IPS-15b (cell line): ENCODE results near the gene SLC7A1.
"Not testable (repeated sequence)": the region's sequence is repeated elsewhere in the genome, so short reads cannot be mapped to it uniquely, and the experiment has no call there.

Experiments
- H3K27me3 ChIP-seq: one replicate; pipeline ENCODE4 v1.6.1; 2013; ENCODE audit warnings: low read length; ENCODE audit not compliant: control insufficient read depth, insufficient read depth
- H3K36me3 ChIP-seq: one replicate; pipeline ENCODE4 v1.6.1; 2013; ENCODE audit warnings: low read length; ENCODE audit not compliant: control insufficient read depth, insufficient read depth
- H3K4me1 ChIP-seq: one replicate; pipeline ENCODE4 v1.6.1; 2013; ENCODE audit warnings: mild to moderate bottlenecking, low read length; ENCODE audit not compliant: control insufficient read depth, insufficient read depth
- H3K4me3 ChIP-seq: one replicate; pipeline ENCODE4 v1.5.1; 2013; ENCODE audit warnings: low read depth, low read length
- H3K9ac ChIP-seq: one replicate; pipeline ENCODE4 v1.6.1; 2013; ENCODE audit warnings: low read depth, mild to moderate bottlenecking, low read length
- H3K9me3 ChIP-seq: one replicate; pipeline ENCODE4 v1.6.1; 2013; ENCODE audit warnings: mild to moderate bottlenecking, low read length; ENCODE audit not compliant: control insufficient read depth, insufficient read depth

SLC7A1 gene

DNA sequence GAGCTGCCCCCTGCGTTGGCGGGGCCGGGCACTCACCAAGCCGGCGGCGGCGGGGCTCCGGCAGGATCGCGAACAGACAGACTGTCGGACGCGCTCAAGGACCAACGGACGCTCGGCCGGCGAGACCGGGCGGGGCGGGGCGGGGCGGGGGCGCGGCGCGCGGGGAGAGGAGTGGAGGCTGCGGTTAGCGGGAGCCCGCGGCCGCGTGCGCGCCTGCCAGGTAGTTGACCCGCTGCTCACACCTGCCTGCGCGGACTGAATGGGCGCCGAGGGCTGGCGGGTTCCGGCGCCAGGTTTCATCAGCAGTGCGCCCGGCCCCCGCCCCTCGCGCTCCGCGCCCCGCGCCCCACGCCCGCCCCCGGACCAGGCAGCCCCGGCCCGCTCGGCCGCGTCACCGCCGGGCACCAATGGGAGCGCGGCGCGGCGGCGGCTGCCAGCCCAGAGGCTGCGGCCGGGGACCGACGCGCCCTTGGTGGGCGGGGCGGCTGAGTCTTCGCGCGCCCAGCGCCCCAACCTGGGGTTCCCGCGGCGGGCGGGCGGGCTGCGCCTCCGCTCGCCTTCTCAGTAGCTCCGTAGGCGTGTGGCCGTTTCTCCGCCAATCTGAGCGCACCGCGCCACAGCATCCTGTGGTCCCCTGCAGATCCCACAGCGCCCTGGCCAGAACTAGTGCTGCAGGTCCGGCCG lies at the start of gene SLC7A1:
Gene SLC7A1, minus strand, starts transcription at position 309 of the 684 bp plus-strand sequence. CDS start 59,500 bp downstream, outside the sequence.
- H3K4me3 ChIP-seq, result peak within 1 kb of the TSS; percentile 78
- peaks cover 4% of the 10 kb centered on the region for H3K36me3 ChIP-seq
- peaks cover 11% of the 10 kb centered on the region for H3K27me3 ChIP-seq
- H3K9me3 ChIP-seq, result no peaks in the 10 kb centered on the region
- H3K9ac ChIP-seq, result peak within 1 kb of the TSS; percentile 76
- peaks cover 12% of the 10 kb centered on the region for H3K4me1 ChIP-seq

DNA sequence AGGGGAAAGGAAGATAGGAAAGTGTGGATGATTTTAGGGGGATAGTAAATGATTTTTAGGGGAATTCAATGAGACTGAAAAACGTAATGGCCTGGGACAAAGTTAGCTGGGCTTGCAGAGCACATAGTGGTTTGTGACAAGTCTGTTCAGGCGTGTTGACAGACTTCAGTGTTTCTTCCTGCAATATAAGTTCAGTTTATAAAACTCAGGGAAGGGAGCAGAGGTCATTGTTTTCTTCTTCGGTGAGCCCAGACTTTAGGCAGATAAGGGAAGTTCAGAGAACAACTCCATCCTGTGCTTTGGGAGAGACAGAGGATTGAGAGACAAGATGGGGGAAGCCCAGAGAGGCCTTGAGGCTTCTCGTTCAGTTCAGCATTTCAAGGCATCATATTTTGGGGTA lies 45.2 kb upstream of the SLC7A1 start:
- Histone ChIP-seq H3K4me3 (no peak overlapping the region), H3K27me3 (no peaks in the 10 kb centered on the region), H3K9ac (no peak overlapping the region), H3K9me3 (no peaks in the 10 kb centered on the region), H3K36me3 (no peaks in the 10 kb centered on the region), H3K4me1 (no peaks in the 10 kb centered on the region)

DNA sequence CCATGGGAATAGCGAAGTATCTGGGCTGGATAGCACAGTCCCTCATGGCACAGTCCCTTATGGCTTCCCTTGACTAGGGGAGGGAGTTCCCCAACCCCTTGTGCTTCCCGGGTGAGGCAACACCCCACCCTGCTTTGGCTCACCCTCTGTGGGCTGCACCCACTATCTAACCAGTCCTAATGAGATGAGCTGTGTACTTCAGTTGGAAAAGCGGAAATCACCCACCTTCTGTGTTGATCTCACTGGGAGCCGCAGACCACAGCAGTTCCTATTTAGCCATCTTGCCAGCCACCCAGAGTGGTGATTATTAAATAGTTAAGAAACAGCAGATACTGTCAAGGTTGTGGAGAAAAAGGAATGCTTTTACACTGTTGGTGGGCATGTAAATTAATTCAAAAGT lies 41.3 kb upstream of the SLC7A1 start:
- not testable (repeated sequence) for H3K9ac ChIP-seq, H3K27me3 ChIP-seq, H3K4me1 ChIP-seq, H3K9me3 ChIP-seq, H3K36me3 ChIP-seq, H3K4me3 ChIP-seq

DNA sequence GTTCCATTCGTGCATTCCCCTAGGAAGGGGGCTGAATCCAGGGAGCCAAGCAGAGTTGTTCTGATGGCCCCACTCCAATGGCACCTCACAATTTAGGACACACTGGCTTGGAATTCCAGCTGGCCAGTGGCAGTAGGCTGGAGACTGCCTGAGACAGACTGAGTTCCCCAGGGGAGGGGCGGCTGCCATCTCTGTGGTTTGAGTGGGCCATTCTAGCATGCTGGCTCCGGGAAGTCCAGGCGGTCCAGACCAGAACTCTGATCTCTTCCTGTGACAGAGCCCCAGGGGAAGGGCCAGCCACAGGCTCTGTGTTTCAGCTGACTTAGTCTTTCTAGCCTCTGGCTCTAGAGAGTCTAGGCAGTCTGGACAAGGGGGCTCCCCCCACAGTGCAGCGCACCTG lies 29.5 kb upstream of the SLC7A1 start:
- H3K9ac ChIP-seq, result no peak overlapping the region
- peaks cover 2% of the 10 kb centered on the region for H3K9me3 ChIP-seq
- no peaks in the 10 kb centered on the region for H3K27me3 ChIP-seq
- no peak overlapping the region for H3K4me3 ChIP-seq
- no peaks in the 10 kb centered on the region for H3K4me1 ChIP-seq
- no peaks in the 10 kb centered on the region for H3K36me3 ChIP-seq

DNA sequence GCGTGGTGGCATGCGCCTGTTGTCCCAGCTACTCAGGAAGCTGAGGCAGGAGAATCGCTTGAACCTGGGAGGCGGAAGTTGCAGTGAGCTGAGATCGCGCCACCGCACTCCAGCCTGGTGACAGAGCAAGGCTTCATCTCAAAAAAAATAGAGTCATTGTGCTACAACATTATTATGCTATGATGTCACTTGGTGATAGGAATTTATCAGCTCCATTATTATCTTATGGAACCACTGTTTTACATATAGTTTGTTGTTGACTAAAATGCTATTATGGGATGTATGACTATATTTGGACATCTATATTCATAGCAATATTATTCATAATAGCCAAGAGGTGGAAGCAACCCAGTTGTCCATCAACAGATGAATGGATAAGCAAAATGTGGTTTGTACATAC lies 26.4 kb upstream of the SLC7A1 start:
- H3K9ac ChIP-seq, result no peak overlapping the region
- H3K36me3 ChIP-seq, result no peaks in the 10 kb centered on the region
- H3K27me3 ChIP-seq, result no peaks in the 10 kb centered on the region
- H3K9me3 ChIP-seq, result peaks cover 2% of the 10 kb centered on the region
- H3K4me1 ChIP-seq, result no peaks in the 10 kb centered on the region
- H3K4me3 ChIP-seq, result no peak overlapping the region

DNA sequence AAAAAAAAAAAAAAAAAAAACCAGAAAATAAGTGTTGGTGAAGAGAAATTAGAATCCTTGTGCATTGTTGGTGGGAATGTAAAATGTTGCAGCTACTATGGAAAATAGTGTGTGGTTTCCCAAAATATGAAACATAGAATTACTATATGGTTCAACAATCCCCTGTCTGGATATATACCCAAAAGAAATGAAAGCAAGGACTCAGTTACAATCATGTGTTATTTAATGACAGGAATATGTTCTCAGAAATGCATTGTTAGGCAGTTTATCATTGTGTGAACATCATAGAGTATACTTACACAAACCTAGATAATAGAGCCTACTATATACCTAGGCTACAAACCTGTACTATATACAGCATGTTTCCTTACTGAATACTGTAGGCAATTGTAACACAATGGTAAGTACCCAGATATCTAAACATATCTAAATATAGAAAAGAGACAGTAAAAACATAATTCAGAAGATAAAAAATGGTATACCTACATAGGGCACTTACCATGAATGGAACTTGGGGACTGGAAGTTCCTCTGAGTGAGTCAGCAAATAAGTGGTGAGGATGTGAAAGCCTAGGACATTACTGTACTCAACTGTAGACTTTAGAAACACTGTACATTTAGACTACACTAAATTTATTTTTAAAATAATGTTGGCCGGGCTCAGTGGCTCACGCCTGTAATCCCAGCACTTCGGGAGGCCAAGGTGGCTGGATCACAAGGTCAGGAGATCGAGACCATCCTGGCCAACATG lies 25.7 kb upstream of the SLC7A1 start:
- Histone ChIP-seq H3K9ac (no peak overlapping the region), H3K4me3 (no peak overlapping the region), H3K9me3 (peaks cover 2% of the 10 kb centered on the region), H3K4me1 (no peaks in the 10 kb centered on the region), H3K27me3 (no peaks in the 10 kb centered on the region), H3K36me3 (no peaks in the 10 kb centered on the region)

DNA sequence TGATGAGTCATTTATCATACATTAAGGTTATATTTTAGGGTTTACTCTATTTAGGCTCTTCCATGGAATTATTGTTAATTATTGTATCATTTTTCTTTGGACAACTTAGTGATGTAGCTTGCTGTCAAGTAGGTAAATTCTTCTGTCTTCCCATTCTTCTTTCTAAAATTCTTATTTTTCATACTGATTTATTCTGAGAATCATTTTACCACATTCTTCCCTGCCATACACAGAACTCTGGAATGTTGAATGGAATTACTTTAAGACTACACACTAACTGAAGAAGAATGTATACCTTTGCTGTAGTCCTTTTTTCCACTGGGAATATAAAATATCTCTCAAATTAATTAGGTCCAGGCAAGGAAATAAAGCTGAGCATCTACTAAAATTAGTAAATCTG lies 24.5 kb upstream of the SLC7A1 start:
- H3K9ac ChIP-seq, result no peak overlapping the region

DNA sequence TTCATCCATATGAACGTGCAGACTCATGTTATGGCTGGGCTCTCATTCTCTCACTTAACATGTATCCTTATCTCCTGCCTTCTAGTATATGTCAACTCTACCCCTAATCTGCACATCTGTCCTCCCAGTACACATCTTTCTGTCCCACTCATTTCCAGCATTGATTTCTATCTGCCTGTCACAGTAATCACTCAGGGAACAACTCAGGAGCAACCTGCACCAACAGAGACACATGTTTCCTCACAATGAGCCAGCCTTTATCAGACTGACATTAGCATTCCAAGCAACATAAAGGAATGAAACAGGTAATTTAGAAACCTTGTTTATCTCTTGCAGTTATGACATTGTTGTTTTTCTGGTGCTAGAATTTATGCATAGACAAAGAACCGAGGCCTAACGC lies 17.6 kb upstream of the SLC7A1 start:
- H3K4me3 ChIP-seq, result no peak overlapping the region
- H3K4me1 ChIP-seq, result no peaks in the 10 kb centered on the region
- no peaks in the 10 kb centered on the region for H3K9me3 ChIP-seq
- no peak overlapping the region for H3K9ac ChIP-seq
- no peaks in the 10 kb centered on the region for H3K36me3 ChIP-seq
- peaks cover 5% of the 10 kb centered on the region for H3K27me3 ChIP-seq

More for the DNA sequence above, 24.5 kb upstream of the SLC7A1 start:
- no peak overlapping the region for H3K4me3 ChIP-seq
- no peaks in the 10 kb centered on the region for H3K4me1 ChIP-seq
- peaks cover 2% of the 10 kb centered on the region for H3K9me3 ChIP-seq
- no peaks in the 10 kb centered on the region for H3K27me3 ChIP-seq
- no peaks in the 10 kb centered on the region for H3K36me3 ChIP-seq

DNA sequence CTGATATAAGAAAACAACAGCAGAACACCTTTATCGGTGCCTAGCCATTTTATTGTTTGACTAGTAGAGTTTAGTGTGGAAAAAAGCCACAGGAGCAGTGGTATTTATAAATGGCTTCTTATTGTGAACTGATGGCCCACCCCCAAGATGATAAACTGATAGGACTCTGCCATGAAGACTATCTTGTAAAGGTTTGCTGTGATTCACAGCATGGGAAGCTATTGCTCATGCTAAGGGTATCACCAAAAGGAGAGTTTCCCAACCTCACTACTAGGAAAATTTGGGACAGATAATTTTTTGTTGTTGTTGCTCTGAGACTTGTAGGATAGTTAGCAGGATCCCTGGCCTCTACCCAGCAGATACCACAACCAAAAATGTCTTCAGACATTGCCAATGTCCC lies 12.0 kb upstream of the SLC7A1 start:
- Histone ChIP-seq H3K9ac (no peak overlapping the region), H3K4me1 (peaks cover 3% of the 10 kb centered on the region), H3K9me3 (no peaks in the 10 kb centered on the region), H3K4me3 (no peak overlapping the region), H3K36me3 (no peaks in the 10 kb centered on the region), H3K27me3 (peaks cover 5% of the 10 kb centered on the region)

DNA sequence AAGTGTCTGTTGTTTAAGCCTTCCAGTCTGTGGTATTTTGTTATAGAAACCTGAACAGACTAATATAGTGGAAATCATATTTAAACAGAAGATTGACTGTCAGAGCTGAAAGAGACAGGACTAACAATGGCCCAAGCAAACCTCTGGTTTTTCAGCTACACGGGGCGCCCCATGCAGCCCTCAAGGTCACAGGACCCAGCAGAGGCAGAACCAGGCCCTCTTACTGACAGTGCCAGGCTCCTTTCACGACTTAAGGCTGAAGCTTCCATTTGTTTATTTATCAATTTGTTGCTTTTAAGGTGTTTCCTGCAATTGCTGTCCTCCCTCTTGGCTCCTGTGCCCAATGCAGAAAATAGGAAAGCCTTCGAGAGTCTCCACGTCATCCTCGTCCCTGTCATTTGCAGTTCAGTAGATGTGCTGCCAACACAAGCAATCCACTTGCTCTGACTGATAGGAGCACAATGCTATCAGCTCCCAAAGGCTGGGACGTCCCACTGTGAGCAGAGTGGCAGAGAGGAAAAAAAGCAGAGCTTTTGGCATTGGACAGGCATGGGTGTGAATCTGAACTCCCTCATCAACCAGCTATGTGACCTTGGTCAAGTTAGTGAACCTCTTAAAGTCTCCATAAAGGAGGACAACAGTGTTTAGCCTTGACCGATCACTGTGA lies 10.5 kb upstream of the SLC7A1 start:
- peaks cover 5% of the 10 kb centered on the region for H3K27me3 ChIP-seq
- H3K4me1 ChIP-seq, result peaks cover 3% of the 10 kb centered on the region
- H3K36me3 ChIP-seq, result no peaks in the 10 kb centered on the region
- H3K9ac ChIP-seq, result no peak overlapping the region
- H3K4me3 ChIP-seq, result no peak overlapping the region
- no peaks in the 10 kb centered on the region for H3K9me3 ChIP-seq

DNA sequence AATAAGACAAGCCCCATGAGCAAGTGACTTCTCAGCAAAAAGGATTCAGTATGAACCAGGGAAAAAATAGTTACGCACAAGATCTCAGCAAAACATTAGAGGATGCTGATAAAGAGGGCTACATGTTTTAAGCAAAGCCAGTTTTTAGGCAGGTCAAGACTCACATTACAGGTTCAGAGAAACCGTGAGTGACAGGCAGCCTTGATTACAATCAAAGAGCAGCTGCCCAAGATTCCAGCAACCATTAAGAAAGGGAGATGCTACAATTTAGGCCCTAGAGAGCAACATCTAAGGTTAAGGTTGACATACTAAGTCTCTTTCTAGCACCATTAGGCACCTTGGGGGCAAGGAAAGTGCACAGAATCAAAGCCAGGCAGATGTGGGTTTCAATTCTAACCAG lies 2.8 kb upstream of the SLC7A1 start:
- H3K36me3 ChIP-seq, result no peaks in the 10 kb centered on the region
- H3K9me3 ChIP-seq, result no peaks in the 10 kb centered on the region
- peaks cover 6% of the 10 kb centered on the region for H3K4me1 ChIP-seq
- peaks cover 11% of the 10 kb centered on the region for H3K27me3 ChIP-seq
- no peak overlapping the region for H3K4me3 ChIP-seq
- no peak overlapping the region for H3K9ac ChIP-seq

DNA sequence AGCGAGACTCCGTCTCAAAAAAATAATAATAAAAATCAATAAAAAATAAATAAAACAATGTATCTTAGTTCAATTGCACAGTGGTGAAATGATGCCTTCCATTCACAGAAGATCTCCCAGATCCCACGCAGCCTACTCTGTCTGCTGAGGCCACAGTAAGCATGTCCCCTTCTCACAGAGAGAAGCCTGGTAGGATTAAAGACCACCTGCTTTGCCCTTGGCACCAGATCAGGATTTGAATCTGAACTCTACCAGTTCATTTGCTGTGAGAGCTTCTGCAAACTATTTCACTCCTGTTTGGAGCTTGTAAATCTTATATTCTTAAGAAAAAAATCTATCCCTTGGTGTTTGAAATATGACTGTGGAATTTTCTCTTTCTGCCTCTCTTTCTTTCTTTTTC lies 2.2 kb upstream of the SLC7A1 start:
- no peak overlapping the region for H3K4me3 ChIP-seq
- peaks cover 11% of the 10 kb centered on the region for H3K27me3 ChIP-seq
- no peaks in the 10 kb centered on the region for H3K9me3 ChIP-seq
- no peak overlapping the region for H3K9ac ChIP-seq
- peaks cover 6% of the 10 kb centered on the region for H3K4me1 ChIP-seq
- peaks cover 4% of the 10 kb centered on the region for H3K36me3 ChIP-seq
